ENCODE results near the gene IWS1.

The IWS1 gene

GRCh38 chr2:127503491-127503890 is 22.8 kb downstream of the IWS1 start:
- DNase-seq (ENCODE audit: low read depth in 1 of 2, low spot score in 1 of 2), result no peak

GRCh38 chr2:127498386-127498785 is 27.9 kb downstream of the IWS1 start:
- DNase-seq (ENCODE audit: low read depth in 1 of 2, low spot score in 1 of 2), result no peak

- no peak for DNase-seq (ENCODE audit: low read depth in 1 of 2, low spot score in 1 of 2)
Observed at GRCh38 chr2:127490283-127490682, 36.0 kb downstream of the IWS1 start.

- no peak for DNase-seq (ENCODE audit: low read depth in 1 of 2, low spot score in 1 of 2)
Observed at GRCh38 chr2:127486247-127487058, 39.8 kb downstream of the IWS1 start.

- DNase-seq (ENCODE audit: low read depth in 1 of 2, low spot score in 1 of 2), result no peak
Observed at GRCh38 chr2:127485694-127486071, 40.6 kb downstream of the IWS1 start.

GRCh38 chr2:127485051-127485693 is 41.1 kb downstream of the IWS1 start:
- DNase-seq (ENCODE audit: low read depth in 1 of 2, low spot score in 1 of 2), result no peak

GRCh38 chr2:127482031-127482430 is 44.3 kb downstream of the IWS1 start:
- DNase-seq (ENCODE audit: low read depth in 1 of 2, low spot score in 1 of 2), result no peak

GRCh38 chr2:127479866-127480743 is 46.2 kb downstream of the IWS1 start:
- DNase-seq (ENCODE audit: low read depth in 1 of 2, low spot score in 1 of 2), result no peak

GRCh38 chr2:127479219-127479825 is 47.0 kb downstream of the IWS1 start:
- no peak for DNase-seq (ENCODE audit: low read depth in 1 of 2, low spot score in 1 of 2)

- no peak for DNase-seq (ENCODE audit: low read depth in 1 of 2, low spot score in 1 of 2)
Observed at GRCh38 chr2:127475788-127476187, 50.5 kb downstream of the IWS1 start.

- no peak for DNase-seq (ENCODE audit: low read depth in 1 of 2, low spot score in 1 of 2)
Observed at GRCh38 chr2:127472268-127472667, 54.0 kb downstream of the IWS1 start.

- DNase-seq (ENCODE audit: low read depth in 1 of 2, low spot score in 1 of 2), result no peak
Observed at GRCh38 chr2:127471286-127471988, 54.9 kb downstream of the IWS1 start.

GRCh38 chr2:127469974-127470373 is 56.3 kb downstream of the IWS1 start:
- DNase-seq (ENCODE audit: low read depth in 1 of 2, low spot score in 1 of 2), result no peak

GRCh38 chr2:127469051-127469450 is 57.2 kb downstream of the IWS1 start:
- DNase-seq (ENCODE audit: low read depth in 1 of 2, low spot score in 1 of 2), result no peak

- no peak for DNase-seq (ENCODE audit: low read depth in 1 of 2, low spot score in 1 of 2)
Observed at GRCh38 chr2:127465258-127465657, 61.0 kb downstream of the IWS1 start.

- no peak for DNase-seq (ENCODE audit: low read depth in 1 of 2, low spot score in 1 of 2)
Observed at GRCh38 chr2:127464470-127465257, 61.6 kb downstream of the IWS1 start.

GRCh38 chr2:127463155-127463991 is 62.9 kb downstream of the IWS1 start:
- DNase-seq (ENCODE audit: low read depth in 1 of 2, low spot score in 1 of 2), result no peak

GRCh38 chr2:127462461-127462860 is 63.8 kb downstream of the IWS1 start:
- DNase-seq (ENCODE audit: low read depth in 1 of 2, low spot score in 1 of 2), result no peak

GRCh38 chr2:127456960-127457359 is 69.3 kb downstream of the IWS1 start:
- DNase-seq (ENCODE audit: low read depth in 1 of 2, low spot score in 1 of 2), result no peak
